ENCODE measurements around the gene XPC. TPM values are rescaled to one million over a fixed set of nuclear protein-coding genes. Genes with fewer than 3 reads are reported as not detected.

XPC gene
- polyA plus RNA-seq, 1 of the 3 experiments (the other 2 are of a cell fraction): 50.0 TPM

- TF ChIP-seq REST (IDR thresholded peaks at IDR 0.05; ENCODE audit: low read depth, low read length): no peak
- TF ChIP-seq SIN3A (IDR thresholded peaks at IDR 0.05; ENCODE audit: borderline replicate concordance, low read depth, low read length): no peak
- TF ChIP-seq NRF1 (IDR thresholded peaks at IDR 0.05; ENCODE audit: low read depth, low read length): no peak
- no peak for TF ChIP-seq RCOR1 (IDR thresholded peaks at IDR 0.05; ENCODE audit: low read length)
- TF ChIP-seq TAF1 (IDR thresholded peaks at IDR 0.05; ENCODE audit: borderline replicate concordance, low read depth, low read length): no peak
- TF ChIP-seq POLR2AphosphoS5 (IDR thresholded peaks at IDR 0.05; ENCODE audit: low read depth, low read length): no peak
- no peak for TF ChIP-seq MAX (IDR thresholded peaks at IDR 0.05; ENCODE audit: low read depth)
Measured at GRCh38 chr3:14222900-14223594, 44.6 kb upstream of the XPC start (continued).

GRCh38 chr3:14222457-14222856, 44.1 kb upstream of the XPC start:
- Histone ChIP-seq H3K27ac (ENCODE audit: low read depth in 2 of 2, low read length in 1 of 2) (no peak overlapping the region), H3K36me3 (replicated peaks in 1 of 2; ENCODE audit: control insufficient read depth in 1 of 2, insufficient read depth in 2 of 2, low read length in 1 of 2) (no peaks in the 10 kb centered on the region), H3K27me3 (ENCODE audit: insufficient read depth) (no peaks in the 10 kb centered on the region), H3K9ac (no peak overlapping the region), H3K4me2 (no peak overlapping the region), H3K9me3 (peaks cover 14% of the 10 kb centered on the region), H3K4me1 (ENCODE audit: control insufficient read depth in 1 of 2, insufficient read depth in 2 of 2, low read depth in 1 of 2, low read length in 1 of 2) (peaks cover 0 to 6% of the 10 kb centered on the region in 2 experiments; a peak in 1 of 4 replicates), H2AFZ (ENCODE audit: low read depth) (no peak overlapping the region), H3K79me2 (ENCODE audit: insufficient read depth) (no peaks in the 10 kb centered on the region), H3F3A (replicated peaks; ENCODE audit: insufficient read depth) (peaks cover 3% of the 10 kb centered on the region), H3K9me2 (no peaks in the 10 kb centered on the region), H4K20me1 (ENCODE audit: insufficient read depth) (no peaks in the 10 kb centered on the region), H3K4me3 (ENCODE audit: low read depth in 2 of 2, low read length in 1 of 2) (no peak overlapping the region)
- 2% methylated on average over 1 of the region's 1 CpG for WGBS (ENCODE audit: low lambda C conversion rate)
- no peak for TF ChIP-seq PBX3 (IDR thresholded peaks at IDR 0.05)
- DNase-seq: no peak
- POLR2A ChIA-PET: no interaction called here
- CTCF ChIA-PET: interaction anchor here (1.5 to 2.2 kb wide), 2 partner anchors 12 to 19 kb away, joined by 5 to 7 read pairs; no protein-coding TSS in a partner anchor

- Histone ChIP-seq H3K27me3 (ENCODE audit: insufficient read depth) (no peaks in the 10 kb centered on the region), H3K79me2 (ENCODE audit: insufficient read depth) (no peaks in the 10 kb centered on the region), H3K4me1 (ENCODE audit: control insufficient read depth in 1 of 2, insufficient read depth in 2 of 2, low read depth in 1 of 2, low read length in 1 of 2) (peaks cover 0 to 8% of the 10 kb centered on the region in 2 experiments; a peak in 1 of 4 replicates), H3K36me3 (replicated peaks in 1 of 2; ENCODE audit: control insufficient read depth in 1 of 2, insufficient read depth in 2 of 2, low read length in 1 of 2) (no peaks in the 10 kb centered on the region), H3K27ac (ENCODE audit: low read depth in 2 of 2, low read length in 1 of 2) (no peak overlapping the region), H3K9me2 (no peaks in the 10 kb centered on the region), H3K4me3 (ENCODE audit: low read depth in 2 of 2, low read length in 1 of 2) (no peak overlapping the region), H2AFZ (ENCODE audit: low read depth) (no peak overlapping the region), H3K9me3 (peaks cover 14% of the 10 kb centered on the region), H3K4me2 (no peak overlapping the region), H3K9ac (no peak overlapping the region), H4K20me1 (ENCODE audit: insufficient read depth) (no peaks in the 10 kb centered on the region), H3F3A (replicated peaks; ENCODE audit: insufficient read depth) (peaks cover 3% of the 10 kb centered on the region)
- no peak for DNase-seq
- POLR2A ChIA-PET: no interaction called here
- CTCF ChIA-PET: interaction anchor here (2.2 kb wide), 1 partner anchor 13 kb away, joined by 7 read pairs; no protein-coding TSS in a partner anchor
- TF ChIP-seq RCOR1 (IDR thresholded peaks at IDR 0.05; ENCODE audit: low read length): no peak
- TF ChIP-seq MXI1 (IDR thresholded peaks at IDR 0.05; ENCODE audit: low read depth, low read length): no peak
- no peak for TF ChIP-seq EP300 (IDR thresholded peaks at IDR 0.05; ENCODE audit: borderline replicate concordance in 1 of 2, low read depth in 1 of 2, low read length in 1 of 2)
- TF ChIP-seq NRF1 (IDR thresholded peaks at IDR 0.05; ENCODE audit: low read depth, low read length): no peak
- TF ChIP-seq RXRA (IDR thresholded peaks at IDR 0.05; ENCODE audit: borderline replicate concordance, low read depth): no peak
- TF ChIP-seq POLR2AphosphoS5 (IDR thresholded peaks at IDR 0.05; ENCODE audit: low read depth, low read length): no peak
- no peak for TF ChIP-seq RAD21 (IDR thresholded peaks at IDR 0.05; ENCODE audit: low read length)
- 64% methylated on average over 1 of the region's 1 CpG for WGBS (ENCODE audit: low lambda C conversion rate)
Measured at GRCh38 chr3:14221902-14222301, 43.5 kb upstream of the XPC start.

All from SK-N-SH (cell line).